GM21619 (cell line): ENCODE data around the gene CEP170B.
A peak's percentile ranks its signal among the peaks of the same experiment; 100 is the strongest.
"Not testable (repeated sequence)": the region's sequence is repeated elsewhere in the genome, so short reads cannot be mapped to it uniquely, and the experiment has no call there.

Experiments
- ATAC-seq: cut with Tn5 transposase; IDR thresholded peaks from one replicate; pipeline ENCODE4 v1.9.1; 2021; ENCODE audit not compliant: unreplicated experiment

Gene CEP170B

DNA sequence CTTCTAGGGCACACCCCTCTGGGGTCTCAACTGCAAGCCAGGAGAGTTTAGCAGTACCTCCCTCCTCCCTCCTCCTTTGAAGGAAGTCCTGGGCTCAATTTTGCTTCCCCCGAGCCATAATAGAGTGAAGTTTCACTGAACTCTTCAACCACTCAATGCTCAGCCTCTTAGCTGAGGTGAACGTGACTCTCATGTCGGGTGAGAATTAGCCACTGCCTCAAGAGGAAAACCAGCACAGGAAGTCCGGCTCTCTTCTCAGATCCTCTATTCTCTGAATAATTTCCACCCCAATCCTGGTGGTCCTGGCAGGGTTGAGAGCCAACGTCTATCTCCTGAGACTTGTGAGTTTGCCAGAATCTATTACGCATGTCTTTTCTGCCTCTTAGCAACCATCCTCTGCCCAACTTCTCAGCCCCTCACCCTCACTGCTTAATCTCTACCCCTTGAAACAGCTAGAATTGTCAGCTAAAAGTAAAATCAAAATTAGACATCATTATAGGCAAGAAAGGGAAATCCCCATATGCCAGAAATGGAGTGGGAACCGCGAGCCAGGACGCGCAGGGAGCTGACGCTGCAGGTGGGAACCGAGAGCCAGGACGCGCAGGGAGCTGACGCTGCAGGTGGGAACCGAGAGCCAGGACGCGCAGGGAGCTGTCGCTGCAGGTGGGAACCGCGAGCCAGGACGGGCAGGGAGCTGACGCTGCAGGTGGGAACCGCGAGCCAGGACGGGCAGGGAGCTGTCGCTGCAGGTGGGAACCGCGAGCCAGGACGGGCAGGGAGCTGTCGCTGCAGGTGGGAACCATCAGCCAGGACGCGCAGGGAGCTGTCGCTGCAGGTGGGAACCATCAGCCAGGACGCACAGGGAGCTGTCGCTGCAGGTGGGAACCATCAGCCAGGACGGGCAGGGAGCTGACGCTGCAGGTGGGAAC lies 39.8 kb downstream of the CEP170B start:
- not testable (repeated sequence) for ATAC-seq

- not testable (repeated sequence) for ATAC-seq
These were observed 40.5 kb downstream of the CEP170B start for GRCh38 chr14:104905579-104905933.

- ATAC-seq, result no peak
These were observed 43.2 kb downstream of the CEP170B start for GRCh38 chr14:104908303-104908702.

DNA sequence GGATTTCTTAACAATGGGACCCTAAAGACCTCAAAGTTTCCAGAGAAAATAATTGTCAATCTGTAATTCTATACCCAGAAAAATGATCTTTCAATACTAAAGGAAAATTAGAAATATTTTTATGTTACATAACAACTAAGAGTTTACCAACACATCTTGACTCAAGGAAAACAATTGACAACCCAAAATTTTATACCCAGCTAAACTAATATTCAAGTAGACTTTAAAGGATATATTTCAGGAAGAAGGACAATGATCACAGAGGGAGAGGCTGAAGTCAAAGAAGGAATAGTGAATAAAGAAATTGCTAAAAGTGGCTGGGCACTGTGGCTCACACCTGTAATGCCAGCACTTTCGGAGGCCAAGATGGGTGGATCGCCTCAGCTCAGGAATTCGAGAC lies 47.0 kb downstream of the CEP170B start:
- ATAC-seq, result no peak

GRCh38 chr14:104913435-104913834 lies 48.4 kb downstream of the CEP170B start:
- ATAC-seq, result no peak

DNA sequence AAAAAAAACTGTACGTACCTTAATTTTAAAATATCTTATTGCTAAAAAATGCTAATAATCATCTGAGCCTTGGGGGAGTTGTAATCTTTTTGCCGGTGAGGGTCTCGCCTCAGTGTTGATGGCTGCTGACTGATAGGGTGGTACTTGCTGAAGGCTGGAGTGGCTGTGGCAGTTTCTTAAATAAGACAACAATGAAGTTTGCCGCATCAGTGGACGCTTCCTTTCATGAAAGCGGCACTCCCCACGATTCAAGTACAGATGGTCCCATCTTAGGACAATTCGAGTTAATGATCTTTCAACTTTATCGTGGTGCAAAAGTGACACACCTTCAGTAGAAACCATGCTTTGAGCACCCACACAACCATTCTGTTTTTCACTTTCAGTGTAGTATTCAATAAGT lies 52.0 kb downstream of the CEP170B start:
- no peak for ATAC-seq

- no peak for ATAC-seq
These were observed 52.9 kb downstream of the CEP170B start for GRCh38 chr14:104917993-104918392.

DNA sequence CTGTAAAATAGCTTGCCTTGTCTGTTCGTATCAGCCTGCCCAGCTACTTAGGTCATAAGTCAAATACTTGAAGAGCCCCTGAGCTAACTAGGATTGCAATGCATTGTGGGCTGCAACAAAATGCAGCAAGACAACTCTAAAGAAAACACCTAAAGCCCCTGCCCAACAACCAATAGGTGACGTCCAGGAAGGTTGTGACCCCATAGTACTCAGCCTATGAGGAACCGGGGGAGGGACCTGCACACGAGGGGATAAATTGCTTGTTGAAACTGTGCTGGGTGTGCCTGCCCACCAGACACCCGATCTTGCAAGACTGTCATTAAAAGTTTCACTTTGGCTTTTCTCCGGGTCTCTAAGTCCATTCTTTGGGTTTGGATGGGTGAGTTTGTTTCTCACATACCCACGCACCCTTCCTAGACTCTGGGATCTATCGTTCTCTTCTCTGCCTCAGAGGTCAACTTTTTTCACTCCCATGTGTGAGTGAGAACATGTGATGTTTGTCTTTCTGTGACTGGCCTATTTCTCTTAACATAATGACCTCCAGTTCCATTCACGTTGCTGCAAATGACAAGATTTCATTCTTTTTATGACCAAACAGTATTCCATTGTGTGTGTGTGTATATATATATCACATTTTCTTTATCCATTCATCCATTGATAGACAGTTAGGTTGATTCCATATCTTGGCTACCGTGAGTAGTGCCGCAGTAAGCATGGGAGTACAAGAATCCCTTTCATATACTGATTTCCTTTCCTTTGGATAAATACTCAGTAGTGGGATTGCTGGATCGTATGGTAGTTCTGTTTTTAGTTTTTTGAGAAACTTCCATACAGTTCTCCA lies 54.3 kb downstream of the CEP170B start:
- ATAC-seq, result not testable (repeated sequence)

DNA sequence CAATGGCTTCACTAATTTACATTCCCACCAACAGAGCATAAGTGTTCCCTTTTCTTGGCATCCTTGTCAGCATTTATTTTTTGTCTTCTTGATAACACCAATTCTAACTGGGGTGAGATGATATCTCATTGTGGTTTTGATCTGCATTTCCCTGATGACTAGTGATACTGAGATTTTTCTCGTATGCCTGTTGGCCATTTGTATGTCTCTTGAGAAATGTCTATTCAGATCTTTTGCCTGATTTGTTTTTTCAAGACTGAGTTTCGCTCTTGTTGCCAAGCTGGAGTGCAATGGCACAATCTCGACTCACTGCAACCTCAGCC lies 54.9 kb downstream of the CEP170B start:
- no peak for ATAC-seq

DNA sequence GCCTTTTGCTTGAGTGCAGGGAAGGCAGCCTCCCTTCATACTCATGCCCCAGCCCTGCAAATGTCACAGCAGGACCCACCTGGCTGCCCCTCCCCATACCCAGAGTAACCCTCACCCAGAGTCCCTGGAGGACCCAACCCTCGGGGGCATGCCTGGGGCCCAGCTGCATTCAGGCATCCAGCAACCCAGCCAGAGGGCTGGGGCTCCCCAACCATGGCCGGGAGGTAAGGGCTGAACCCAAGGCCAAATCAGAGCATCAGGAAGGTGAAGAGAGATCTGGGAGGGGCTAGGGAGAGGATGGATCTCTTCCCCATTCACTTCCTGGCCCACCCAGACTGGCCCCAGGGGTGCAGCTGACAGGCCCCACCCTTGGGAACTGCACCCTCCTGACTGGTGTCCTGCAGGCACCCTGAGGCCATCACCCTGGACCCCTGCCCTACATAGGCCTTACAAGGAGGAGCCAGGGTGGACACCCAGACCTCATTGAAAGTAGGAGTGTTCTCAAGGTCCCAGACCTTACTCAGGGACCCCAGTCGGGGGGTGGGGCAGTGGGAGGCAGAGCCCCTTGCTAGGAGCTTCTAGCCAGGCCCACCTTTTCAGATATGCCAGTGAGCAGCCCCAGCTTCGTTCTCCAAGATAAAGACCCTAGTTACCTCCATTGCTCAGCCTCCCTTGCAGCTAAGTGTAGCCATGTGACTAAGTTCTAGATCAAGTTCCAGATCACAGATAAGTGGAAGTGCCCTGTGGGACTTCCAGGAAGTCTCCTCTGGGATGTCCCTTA lies 58.8 kb downstream of the CEP170B start:
- ATAC-seq, result no peak

- no peak for ATAC-seq
These were observed 59.5 kb downstream of the CEP170B start, which contains the start of gene PLD4 for GRCh38 chr14:104924421-104925213. TSS of gene PLD4 (plus strand) at chr14:104924879. CDS start at chr14:104927141, 2,262 bp downstream.

GRCh38 chr14:104925214-104925854 lies 60.3 kb downstream of the CEP170B start:
- no peak for ATAC-seq

DNA sequence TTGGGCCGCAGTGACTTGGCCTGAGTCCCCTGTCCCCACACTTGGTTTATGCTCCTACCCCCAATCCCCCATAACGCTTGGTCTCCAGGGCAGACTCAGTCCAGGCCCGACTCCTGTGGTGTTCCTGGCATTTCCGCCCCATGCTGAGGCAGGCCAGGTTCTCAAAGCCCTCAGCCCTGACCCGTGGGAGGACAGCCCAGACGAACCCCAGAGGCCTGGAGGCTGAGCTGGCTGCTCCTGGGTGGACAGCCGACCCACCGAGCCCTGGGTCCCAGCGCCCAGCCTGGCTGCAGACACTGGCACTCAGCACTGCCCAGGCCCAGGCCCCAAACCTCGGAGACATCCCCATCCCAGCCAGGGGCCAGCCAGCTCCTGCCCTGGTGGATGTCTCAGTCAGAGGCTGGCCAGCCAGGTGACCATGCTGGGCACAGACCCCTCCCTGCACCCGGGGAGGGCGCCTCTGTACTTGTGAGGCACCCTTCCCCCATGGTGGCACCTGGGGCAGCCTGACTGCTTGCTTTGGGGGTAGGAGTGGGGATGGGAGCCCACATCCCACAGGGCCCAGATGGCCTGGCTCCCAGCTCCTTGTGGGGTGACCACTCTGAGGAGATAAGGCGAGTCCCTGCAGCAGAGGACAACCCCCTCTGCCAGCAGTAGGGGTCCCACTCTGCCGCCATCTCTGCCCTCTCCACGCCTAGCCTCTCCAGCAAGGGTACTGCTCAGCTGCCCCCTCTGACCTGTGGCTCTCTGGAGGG lies 61.0 kb downstream of the CEP170B start:
- no peak for ATAC-seq

GRCh38 chr14:104926619-104927431 lies 61.8 kb downstream of the CEP170B start:
- peak; percentile 79 for ATAC-seq

DNA sequence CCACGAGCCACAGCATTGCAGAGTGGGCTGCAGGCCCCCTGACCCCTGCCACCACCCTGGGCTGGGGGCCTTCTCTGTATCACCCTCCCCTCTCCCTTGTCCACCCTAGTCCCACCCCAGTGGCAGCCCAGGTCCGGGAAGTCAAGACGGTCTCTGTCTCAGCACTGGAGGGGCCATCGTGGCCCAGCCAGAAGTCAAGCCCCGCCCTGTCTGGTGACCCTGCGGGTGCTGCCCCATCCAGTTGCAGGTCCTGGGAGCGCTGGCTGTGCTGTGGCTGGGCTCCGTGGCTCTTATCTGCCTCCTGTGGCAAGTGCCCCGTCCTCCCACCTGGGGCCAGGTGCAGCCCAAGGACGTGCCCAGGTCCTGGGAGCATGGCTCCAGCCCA lies 62.4 kb downstream of the CEP170B start:
- ATAC-seq, result no peak

- no peak for ATAC-seq
These were observed 62.8 kb downstream of the CEP170B start for GRCh38 chr14:104927901-104928300.

DNA sequence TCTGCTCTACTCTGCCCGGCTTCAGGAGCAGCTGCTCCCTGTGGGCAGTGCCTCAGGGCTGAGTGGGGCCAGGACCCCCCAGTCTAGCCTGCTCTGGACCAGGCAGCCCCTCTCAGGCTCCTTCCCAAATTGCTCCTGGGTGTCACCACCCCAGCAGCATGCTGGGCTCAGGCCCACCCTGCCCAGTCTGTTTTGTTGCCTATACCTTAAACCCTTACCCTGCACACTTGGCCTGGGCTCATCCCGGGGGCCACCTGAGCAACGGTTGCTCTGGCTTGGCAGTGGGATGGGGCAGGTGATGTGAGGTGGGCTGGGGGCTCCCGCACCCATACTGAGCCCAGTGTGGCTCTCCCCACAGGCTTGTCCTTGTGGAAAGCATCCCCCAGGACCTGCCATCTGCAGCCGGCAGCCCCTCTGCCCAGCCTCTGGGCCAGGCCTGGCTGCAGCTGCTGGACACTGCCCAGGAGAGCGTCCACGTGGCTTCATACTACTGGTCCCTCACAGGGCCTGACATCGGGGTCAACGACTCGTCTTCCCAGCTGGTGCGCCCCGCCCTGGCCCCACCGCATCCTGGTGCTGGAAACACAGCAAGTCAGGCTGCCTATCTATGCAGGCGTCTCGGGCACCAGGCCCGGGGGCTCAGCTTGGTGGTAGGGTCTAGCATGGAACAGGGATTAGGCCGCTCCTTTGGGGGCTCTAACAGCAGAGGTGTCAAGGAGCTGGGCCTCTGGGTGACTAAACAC lies 63.5 kb downstream of the CEP170B start:
- ATAC-seq, result no peak
